GM12873 (cell line): ENCODE data around the gene SMC6.

Source experiments
- TF ChIP-seq, protein P1 (sequence below): IDR thresholded peaks from 2 replicates; pipeline ENCODE4 v1.5.1; 2012; ENCODE audit warnings: low read depth, mild to moderate bottlenecking, moderate library complexity, low read length, control low read depth; ENCODE audit not compliant: insufficient read depth; ENCODE audit errors: missing control alignments

The SMC6 gene

GRCh38 chr2:17617516-17617915 lies 136.1 kb downstream of the SMC6 start:
- TF ChIP-seq, protein P1, sequence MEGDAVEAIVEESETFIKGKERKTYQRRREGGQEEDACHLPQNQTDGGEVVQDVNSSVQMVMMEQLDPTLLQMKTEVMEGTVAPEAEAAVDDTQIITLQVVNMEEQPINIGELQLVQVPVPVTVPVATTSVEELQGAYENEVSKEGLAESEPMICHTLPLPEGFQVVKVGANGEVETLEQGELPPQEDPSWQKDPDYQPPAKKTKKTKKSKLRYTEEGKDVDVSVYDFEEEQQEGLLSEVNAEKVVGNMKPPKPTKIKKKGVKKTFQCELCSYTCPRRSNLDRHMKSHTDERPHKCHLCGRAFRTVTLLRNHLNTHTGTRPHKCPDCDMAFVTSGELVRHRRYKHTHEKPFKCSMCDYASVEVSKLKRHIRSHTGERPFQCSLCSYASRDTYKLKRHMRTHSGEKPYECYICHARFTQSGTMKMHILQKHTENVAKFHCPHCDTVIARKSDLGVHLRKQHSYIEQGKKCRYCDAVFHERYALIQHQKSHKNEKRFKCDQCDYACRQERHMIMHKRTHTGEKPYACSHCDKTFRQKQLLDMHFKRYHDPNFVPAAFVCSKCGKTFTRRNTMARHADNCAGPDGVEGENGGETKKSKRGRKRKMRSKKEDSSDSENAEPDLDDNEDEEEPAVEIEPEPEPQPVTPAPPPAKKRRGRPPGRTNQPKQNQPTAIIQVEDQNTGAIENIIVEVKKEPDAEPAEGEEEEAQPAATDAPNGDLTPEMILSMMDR: no peak

DNA sequence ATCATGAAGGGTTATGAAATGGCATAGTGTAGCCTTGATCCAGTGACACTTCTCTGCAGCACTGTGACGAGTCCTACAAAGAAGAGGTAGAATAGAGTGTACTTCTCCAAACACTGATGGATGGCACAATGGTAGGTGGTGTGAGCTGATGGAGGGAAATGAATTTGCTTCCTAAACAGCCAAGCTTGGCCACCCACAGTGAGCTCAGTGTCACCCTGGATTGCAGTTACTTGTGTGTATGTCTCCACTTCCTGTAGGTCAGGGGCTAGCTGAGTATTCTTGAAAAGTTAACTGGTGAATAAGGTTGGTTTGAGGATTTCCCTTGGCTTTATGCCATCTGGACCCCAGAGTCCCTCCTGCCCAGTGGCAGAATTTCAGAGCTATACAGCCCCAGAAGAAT lies 137.2 kb downstream of the SMC6 start:
- TF ChIP-seq, protein P1: no peak

- TF ChIP-seq, protein P1: no peak
Measured at GRCh38 chr2:17615728-17616351, 137.8 kb downstream of the SMC6 start.

DNA sequence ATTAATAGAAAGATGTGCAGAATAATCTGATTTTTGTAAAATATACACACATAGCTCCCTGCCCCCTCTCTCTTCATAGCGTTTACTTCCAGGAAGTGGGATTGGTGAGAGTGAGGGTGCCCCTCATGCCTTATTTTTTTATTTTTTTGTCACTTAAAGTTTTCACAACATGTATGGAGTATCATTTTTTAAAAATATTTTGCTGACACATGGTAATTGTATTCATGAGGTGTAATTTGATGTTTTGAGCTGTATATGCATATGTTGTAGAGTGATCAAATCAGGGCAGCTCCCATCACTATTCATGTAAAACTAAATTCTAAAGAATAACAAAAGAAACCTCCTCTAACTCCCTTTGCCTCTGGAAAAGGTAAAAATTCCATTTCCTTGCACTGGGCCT lies 138.5 kb downstream of the SMC6 start:
- TF ChIP-seq, protein P1: no peak

GRCh38 chr2:17614174-17614930 lies 139.3 kb downstream of the SMC6 start:
- TF ChIP-seq, protein P1: no peak
